ENCODE results near the gene HDGF. TPM values are rescaled to one million over a fixed set of nuclear protein-coding genes. Genes with fewer than 3 reads are reported as not detected.

HDGF gene
- total and polyA plus RNA-seq, 9 of the 15 experiments (the other 6 are each of a cell fraction or from before 2014, with no cell fraction given): 38.8 to 601 (median 400) TPM

DNA sequence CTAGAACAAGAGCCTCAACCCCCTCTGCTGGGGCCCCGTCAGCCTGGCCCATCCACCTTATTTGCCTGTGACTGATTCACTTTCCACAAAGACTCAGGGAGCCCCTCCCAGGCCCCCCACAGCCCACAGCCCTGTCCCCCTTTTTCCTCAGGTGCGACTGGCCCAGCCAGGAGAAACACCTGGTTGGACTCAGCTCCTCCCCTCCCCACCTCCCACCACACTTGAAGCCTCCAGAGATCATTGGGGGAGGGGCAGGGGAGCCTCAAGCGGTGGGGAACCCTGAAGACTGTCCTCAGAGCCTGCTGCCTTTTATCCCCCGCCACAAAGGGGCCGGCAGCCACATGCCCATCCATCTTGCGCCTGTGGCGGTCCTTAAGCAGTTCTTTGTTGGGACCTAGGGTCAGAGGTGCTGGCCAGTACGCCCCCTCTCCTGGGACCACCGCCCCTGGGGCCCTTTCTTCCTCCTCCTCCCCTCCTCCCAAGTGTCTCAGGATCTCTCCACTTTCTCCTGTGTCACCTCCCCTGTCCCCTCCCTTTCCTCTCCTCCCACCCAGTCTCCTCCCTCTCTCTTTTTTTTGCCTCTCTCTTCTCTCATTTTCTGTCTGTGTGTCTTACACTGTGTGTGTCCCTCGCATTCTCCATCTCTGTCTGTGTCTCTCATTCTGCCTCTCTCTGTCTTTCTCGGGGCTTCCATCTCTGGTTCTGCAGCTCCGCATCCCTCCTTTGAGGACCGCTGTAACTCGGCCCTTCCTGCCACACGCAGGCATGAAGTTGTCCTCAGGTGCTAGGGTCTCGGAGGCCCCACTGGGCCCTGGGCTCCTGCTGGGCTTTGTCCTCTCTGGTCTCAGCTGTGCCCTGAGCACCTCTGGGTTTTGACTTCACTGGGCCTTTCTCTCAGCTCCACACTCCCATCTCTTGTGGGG lies 58.3 kb downstream of the HDGF start (continued):
- TF ChIP-seq, protein P1, sequence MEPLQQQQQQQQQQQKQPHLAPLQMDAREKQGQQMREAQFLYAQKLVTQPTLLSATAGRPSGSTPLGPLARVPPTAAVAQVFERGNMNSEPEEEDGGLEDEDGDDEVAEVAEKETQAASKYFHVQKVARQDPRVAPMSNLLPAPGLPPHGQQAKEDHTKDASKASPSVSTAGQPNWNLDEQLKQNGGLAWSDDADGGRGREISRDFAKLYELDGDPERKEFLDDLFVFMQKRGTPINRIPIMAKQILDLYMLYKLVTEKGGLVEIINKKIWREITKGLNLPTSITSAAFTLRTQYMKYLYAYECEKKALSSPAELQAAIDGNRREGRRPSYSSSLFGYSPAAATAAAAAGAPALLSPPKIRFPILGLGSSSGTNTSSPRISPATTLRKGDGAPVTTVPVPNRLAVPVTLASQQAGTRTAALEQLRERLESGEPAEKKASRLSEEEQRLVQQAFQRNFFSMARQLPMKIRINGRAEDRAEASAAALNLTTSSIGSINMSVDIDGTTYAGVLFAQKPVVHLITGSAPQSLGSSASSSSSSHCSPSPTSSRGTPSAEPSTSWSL (CRISPR knock-in tag; IDR thresholded peaks at IDR 0.05; ENCODE audit: borderline replicate concordance): 0 out of 2 replicates have a peak, but pooled peaks have one; percentile 2
- TF ChIP-seq BRD9 (IDR thresholded peaks at IDR 0.05; ENCODE audit: low read depth, partially characterized antibody) (peak; percentile 77), ZNF121 (CRISPR knock-in tag; conservative IDR thresholded peaks at IDR 0.05) (no peak), ZNF444 (CRISPR knock-in tag; IDR thresholded peaks at IDR 0.05) (no peak), TAF15 (IDR thresholded peaks at IDR 0.05; ENCODE audit: low read depth, low read length) (no peak), ZBED1 (IDR thresholded peaks at IDR 0.05) (no peak), ZNF133 (CRISPR knock-in tag; IDR thresholded peaks at IDR 0.05) (no peak), ZBTB7A (IDR thresholded peaks at IDR 0.05; ENCODE audit: borderline replicate concordance, control insufficient read depth, low read depth, low read length) (peak; percentile 92), ZNF175 (CRISPR knock-in tag; IDR thresholded peaks at IDR 0.05; ENCODE audit: low read depth) (no peak), NCOR1 (IDR thresholded peaks at IDR 0.05) (no peak; the same call in 1 of the 2 replicates), FOXM1 (IDR thresholded peaks at IDR 0.05; ENCODE audit: low read depth) (no peak), FOXM1 (CRISPR knock-in tag; IDR thresholded peaks at IDR 0.05; ENCODE audit: low read depth) (0 out of 2 replicates have a peak, but pooled peaks have one; percentile 49), PRMT5 (CRISPR knock-in tag; IDR thresholded peaks at IDR 0.05) (no peak), SREBF1 (IDR thresholded peaks at IDR 0.05; ENCODE audit: borderline replicate concordance, low read depth, low read length) (no peak), CEBPB (tag; IDR thresholded peaks at IDR 0.05) (no peak), KDM1A (IDR thresholded peaks at IDR 0.05) (0 out of 4 replicates have a peak, but pooled peaks of 1 of the 2 experiments have one; percentile 12), HNRNPLL (IDR thresholded peaks at IDR 0.05; ENCODE audit: low read depth, low read length, poor library complexity, severe bottlenecking) (no peak), FOXJ2 (tag; IDR thresholded peaks at IDR 0.05) (no peak)
- TF ChIP-seq, protein P2, sequence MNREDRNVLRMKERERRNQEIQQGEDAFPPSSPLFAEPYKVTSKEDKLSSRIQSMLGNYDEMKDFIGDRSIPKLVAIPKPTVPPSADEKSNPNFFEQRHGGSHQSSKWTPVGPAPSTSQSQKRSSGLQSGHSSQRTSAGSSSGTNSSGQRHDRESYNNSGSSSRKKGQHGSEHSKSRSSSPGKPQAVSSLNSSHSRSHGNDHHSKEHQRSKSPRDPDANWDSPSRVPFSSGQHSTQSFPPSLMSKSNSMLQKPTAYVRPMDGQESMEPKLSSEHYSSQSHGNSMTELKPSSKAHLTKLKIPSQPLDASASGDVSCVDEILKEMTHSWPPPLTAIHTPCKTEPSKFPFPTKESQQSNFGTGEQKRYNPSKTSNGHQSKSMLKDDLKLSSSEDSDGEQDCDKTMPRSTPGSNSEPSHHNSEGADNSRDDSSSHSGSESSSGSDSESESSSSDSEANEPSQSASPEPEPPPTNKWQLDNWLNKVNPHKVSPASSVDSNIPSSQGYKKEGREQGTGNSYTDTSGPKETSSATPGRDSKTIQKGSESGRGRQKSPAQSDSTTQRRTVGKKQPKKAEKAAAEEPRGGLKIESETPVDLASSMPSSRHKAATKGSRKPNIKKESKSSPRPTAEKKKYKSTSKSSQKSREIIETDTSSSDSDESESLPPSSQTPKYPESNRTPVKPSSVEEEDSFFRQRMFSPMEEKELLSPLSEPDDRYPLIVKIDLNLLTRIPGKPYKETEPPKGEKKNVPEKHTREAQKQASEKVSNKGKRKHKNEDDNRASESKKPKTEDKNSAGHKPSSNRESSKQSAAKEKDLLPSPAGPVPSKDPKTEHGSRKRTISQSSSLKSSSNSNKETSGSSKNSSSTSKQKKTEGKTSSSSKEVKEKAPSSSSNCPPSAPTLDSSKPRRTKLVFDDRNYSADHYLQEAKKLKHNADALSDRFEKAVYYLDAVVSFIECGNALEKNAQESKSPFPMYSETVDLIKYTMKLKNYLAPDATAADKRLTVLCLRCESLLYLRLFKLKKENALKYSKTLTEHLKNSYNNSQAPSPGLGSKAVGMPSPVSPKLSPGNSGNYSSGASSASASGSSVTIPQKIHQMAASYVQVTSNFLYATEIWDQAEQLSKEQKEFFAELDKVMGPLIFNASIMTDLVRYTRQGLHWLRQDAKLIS (CRISPR knock-in tag; IDR thresholded peaks at IDR 0.05): no peak

All from K562 (cell line).